HG03457 (cell line): ENCODE results near the gene SLC23A1.

ENCODE experiments used
- ATAC-seq: cut with Tn5 transposase; IDR thresholded peaks from one replicate; pipeline ENCODE4 v1.9.1; 2021; ENCODE audit warnings: moderate number of reproducible peaks; ENCODE audit not compliant: unreplicated experiment

Gene SLC23A1

GRCh38 chr5:139408191-139408590 is 25.1 kb upstream of the SLC23A1 start:
- no peak for ATAC-seq

- ATAC-seq: no peak
Observed at GRCh38 chr5:139407517-139407916, 24.4 kb upstream of the SLC23A1 start.

GRCh38 chr5:139406963-139407362 is 23.9 kb upstream of the SLC23A1 start:
- ATAC-seq: no peak

- ATAC-seq: no peak
Observed at GRCh38 chr5:139404484-139404840, 21.4 kb upstream of the SLC23A1 start.

- peak; percentile 60 for ATAC-seq
Observed at GRCh38 chr5:139403787-139404483, 20.8 kb upstream of the SLC23A1 start, which contains the start of gene SPATA24. Gene SPATA24, minus strand, starts transcription at chr5:139404089. Its CDS starts 29 bp downstream, at chr5:139404060.

- ATAC-seq: peak; percentile 1
Observed at GRCh38 chr5:139403418-139403786, 20.3 kb upstream of the SLC23A1 start.

GRCh38 chr5:139402561-139403158 is 19.6 kb upstream of the SLC23A1 start:
- ATAC-seq: no peak

- no peak for ATAC-seq
Observed at GRCh38 chr5:139401546-139401945, 18.4 kb upstream of the SLC23A1 start.

- no peak for ATAC-seq
Observed at GRCh38 chr5:139399501-139400121, 16.5 kb upstream of the SLC23A1 start.

GRCh38 chr5:139397921-139398320 is 14.8 kb upstream of the SLC23A1 start:
- no peak for ATAC-seq

- ATAC-seq: no peak
Observed at GRCh38 chr5:139396691-139397090, 13.6 kb upstream of the SLC23A1 start.

GRCh38 chr5:139395844-139396640 is 12.9 kb upstream of the SLC23A1 start:
- no peak for ATAC-seq

GRCh38 chr5:139394654-139395566 is 11.8 kb upstream of the SLC23A1 start, which contains the start of gene PROB1:
Gene PROB1, minus strand, starts transcription at chr5:139395104. Its CDS starts 23 bp downstream, at chr5:139395081.
- ATAC-seq: no peak

- ATAC-seq: no peak
Observed at GRCh38 chr5:139394123-139394653, 11.1 kb upstream of the SLC23A1 start.

GRCh38 chr5:139393497-139394122 is 10.5 kb upstream of the SLC23A1 start:
- ATAC-seq: no peak

- ATAC-seq: peak; percentile 38
Observed at GRCh38 chr5:139392678-139393496, 9.8 kb upstream of the SLC23A1 start.

GRCh38 chr5:139392324-139392677 is 9.2 kb upstream of the SLC23A1 start:
- peak; percentile 4 for ATAC-seq

- ATAC-seq: no peak
Observed at GRCh38 chr5:139391570-139392323, 8.7 kb upstream of the SLC23A1 start.
